Hypothalamus (tissue), 51 donors: ENCODE data around the gene AGMAT.
A peak's percentile ranks its signal among the peaks of the same experiment; 100 is the strongest.

Experiments used
- DNase-seq, 51 donors: peaks; one replicate each; lab custom pipeline; 2025; lab: John Stamatoyannopoulos, UW

AGMAT gene

DNA sequence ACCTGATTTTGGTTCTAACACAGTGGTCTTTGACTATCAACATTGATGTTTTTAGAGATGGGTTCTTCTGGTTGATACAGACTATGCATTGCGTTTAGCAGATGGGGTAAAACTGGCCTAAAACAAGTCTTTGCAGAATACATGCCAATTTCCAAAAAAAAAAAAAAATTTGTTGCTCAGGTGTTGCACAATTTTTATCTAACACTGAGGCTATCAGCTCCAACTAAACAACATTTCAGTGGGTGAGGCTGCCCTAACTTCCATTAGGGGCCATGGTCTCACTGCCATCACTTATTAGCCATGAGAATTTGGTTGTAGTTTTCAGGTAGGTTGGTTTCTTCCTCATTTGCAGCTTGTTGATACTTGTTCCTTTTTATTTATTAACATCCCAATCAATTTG is 14.0 kb downstream of the AGMAT start:
- DNase-seq, result no peak

DNA sequence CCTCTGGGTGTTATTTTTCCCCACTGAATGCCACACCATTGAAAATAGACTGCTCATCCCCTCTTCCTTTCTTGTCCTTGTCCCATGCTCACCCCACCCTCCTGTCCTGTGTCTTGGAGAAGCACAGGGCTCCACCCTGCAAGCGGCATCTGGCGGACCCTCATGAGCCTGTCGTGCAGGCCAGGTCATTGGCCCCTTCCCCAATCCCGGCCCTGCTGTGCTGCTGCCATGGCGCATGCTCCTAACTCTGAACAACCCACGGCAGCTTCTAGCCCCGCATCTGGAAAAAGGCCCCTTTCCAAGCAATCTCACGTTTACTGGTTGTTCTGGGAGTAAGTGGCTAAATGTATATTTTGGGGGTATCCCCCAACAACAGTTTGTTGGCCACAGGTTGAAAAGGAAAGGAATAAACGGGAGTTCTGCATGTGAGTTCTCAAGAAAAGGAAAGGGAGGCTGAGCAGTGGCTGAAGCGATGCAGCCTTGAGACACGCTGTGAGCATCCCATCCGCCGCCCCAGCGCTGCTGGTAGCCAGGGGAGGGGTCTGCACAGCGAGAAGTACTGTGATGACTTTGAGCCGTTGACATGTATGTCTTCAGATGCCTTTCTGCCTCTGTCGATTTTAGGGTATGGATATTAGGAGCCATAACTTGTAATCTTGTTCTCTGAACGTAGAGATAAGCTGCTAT is 16.3 kb downstream of the AGMAT start:
- DNase-seq, result no peak

- DNase-seq, result no peak
Measured at GRCh38 chr1:15559189-15559810, 25.6 kb downstream of the AGMAT start.

DNA sequence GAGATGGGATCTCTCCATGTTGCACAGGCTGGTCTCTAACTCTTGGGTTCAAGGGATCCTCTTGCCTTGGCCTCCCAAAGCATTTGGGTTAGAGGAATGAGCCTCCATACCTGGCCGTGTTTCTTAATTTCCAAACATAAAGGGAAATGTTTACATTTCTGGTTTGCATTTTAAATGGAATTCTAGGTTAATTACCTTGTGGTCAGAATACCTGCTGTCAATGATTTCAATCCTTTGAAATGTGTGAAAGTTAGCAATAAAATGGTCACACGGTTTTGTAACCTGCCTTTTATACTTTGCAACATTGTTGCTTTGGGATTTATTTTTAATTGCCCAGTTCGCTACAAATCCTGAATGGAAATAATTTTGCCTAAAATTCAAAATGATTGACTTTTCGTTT is 26.3 kb downstream of the AGMAT start:
- no peak for DNase-seq

DNA sequence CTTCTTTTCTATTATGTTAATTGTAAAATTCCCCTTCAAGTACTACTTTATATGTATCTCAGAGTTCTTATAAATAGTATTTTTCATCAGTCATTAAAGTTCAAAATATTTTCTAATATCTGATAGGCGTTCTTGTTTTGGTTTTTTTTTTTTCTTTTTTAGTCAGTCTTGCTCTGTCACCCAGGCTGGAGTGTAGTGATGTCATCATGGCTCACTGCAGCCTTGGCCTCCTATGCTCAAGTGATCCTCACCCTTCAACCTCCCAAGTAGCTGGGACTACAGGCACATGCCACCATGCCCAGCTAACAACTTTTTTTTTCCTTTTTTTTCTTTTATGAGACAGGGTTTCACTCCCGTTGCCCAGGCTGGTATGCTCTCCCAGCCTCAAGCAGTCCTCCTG is 27.3 kb downstream of the AGMAT start:
- no peak for DNase-seq

DNA sequence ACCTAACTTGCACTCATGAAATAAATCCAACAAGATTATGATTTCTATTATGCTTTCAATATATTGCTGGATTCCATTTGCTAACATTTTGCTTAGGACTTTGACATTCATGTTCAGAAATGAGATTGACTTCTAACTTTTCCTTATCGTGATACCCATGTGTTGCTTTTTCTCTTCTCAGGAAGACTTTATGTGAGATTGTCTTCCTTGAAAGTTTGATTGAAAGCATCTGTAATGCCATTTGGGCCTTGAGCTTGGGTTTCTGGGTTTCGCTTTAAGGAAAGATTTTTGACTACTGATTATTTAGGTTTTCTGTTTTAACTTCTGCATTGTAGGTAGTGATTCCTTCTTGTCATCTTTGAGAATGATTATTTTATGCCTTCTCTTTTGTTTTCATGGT is 27.8 kb downstream of the AGMAT start:
- no peak for DNase-seq

DNA sequence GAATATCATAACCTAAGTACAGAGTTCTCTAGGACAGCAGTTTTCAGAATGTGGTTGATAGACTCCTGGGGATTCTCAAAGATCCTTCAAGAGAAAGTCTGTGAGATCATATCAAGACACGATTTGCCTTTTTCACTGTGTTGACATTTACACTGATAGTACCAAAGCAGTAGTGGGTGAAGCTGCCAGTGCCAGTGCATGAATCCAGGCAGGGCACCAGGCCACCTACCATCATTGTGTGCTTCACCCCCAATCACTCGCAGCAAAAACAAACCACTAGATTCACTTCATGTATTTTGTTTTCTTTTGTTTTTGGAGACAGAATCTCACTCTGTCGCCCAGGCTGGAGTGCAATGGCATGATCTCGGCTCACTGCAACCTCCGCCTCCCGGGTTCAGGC is 34.3 kb downstream of the AGMAT start:
- no peak for DNase-seq

- no peak for DNase-seq
Measured at GRCh38 chr1:15546641-15547040, 38.2 kb downstream of the AGMAT start.

GRCh38 chr1:15543589-15544568 is 41.0 kb downstream of the AGMAT start:
- DNase-seq, result peak in 2 of 51 donors; percentile 12 to 16

GRCh38 chr1:15543251-15543588 is 41.6 kb downstream of the AGMAT start:
- no peak for DNase-seq

- no peak for DNase-seq
Measured at GRCh38 chr1:15542388-15543250, 42.2 kb downstream of the AGMAT start.

GRCh38 chr1:15541231-15541792 is 43.5 kb downstream of the AGMAT start:
- DNase-seq, result no peak

DNA sequence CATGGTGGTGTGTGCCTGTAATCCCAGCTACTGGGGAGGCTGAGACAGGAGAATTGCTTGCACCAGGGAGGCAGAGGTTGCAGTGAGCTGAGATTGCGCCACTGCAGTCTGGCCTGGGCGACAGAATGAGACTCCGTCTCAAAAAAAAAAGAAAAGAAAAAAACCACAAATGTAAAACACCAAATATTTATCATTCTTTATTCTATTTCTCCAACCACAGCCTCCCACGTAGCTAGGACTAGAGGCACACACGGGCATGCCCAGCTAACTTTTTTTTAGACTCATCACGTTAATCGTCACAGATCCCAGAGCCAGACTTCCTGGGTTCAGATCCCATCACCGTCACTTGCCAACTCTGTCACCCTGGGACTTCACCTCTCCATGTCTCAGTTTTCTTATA is 44.7 kb downstream of the AGMAT start:
- no peak for DNase-seq

DNA sequence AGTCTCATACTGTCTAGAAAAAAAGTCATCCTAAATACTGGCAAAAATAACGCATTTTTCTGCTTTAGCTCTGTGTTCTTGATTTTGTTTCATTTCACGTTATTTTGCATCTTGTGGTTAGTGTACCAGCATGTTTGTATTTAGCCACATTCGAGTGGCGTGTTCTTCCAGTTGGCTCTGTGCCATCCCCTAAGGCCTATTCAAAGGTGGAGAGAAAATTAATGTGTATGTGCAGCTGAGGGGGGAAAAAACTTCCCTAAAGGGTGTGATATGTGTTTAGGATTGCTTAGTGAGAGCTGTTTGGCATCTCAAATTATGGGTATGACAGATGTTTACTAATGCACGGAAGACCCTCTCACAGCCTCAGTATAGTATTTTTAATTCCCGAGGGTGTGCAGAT is 46.1 kb downstream of the AGMAT start:
- no peak for DNase-seq

GRCh38 chr1:15531682-15532081 is 53.2 kb downstream of the AGMAT start:
- no peak for DNase-seq

- DNase-seq, result no peak
Measured at GRCh38 chr1:15531003-15531402, 53.8 kb downstream of the AGMAT start.

DNA sequence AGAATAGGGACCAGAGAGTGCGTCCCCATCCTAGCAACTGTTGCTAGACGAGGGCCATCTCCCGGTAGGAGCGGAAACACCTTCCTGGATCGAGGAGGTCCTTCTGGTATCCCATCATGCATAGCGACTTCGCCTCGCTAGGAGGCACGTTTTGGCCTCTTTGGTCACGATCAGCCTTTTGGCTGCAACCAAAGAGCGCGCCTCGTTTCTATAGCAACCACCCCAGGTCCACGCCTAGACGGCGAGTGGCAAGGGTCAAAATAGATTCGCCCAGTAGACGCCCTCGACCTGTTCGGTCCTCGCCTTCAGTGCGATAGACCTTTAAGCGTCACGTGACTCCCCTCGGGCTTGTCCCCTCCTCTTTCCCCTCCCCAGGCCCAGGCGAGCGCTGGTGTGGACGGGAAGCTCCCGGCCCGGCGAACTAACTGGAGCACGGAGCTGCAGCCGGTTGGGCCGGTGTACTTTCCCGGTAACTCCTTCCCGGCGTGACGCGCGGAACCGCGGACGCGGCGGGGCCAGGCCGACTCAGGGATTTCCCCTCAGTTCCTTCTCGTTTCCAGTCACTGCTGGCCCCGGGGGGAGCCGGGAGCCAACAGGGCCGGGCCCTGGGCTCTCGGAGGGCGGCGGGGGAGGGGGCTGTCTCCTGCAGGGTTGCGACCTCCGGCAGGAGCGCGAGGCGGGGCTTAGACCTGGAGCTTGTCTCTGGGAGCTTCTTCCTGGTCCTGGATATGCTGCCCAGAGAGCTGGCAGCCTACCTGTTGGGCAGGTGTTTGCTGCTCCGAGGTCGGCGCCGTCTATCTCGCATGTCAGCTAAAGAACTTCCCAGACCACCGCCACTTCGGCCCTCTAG is 58.1 kb downstream of the AGMAT start, which contains the start of gene DNAJC16:
DNAJC16 (plus strand) TSS at position 359 of the 850 bp plus-strand sequence. CDS start 2,258 bp downstream, outside the sequence.
- peak; percentile 86 to 100 (median 99) for DNase-seq

- DNase-seq, result peak in 1 of 51 donors; percentile 20
Measured at GRCh38 chr1:15526021-15526489, 58.8 kb downstream of the AGMAT start.
